IPS-NIHi11 (cell line): ENCODE results near the gene SCGB3A1.

Experiments used
- DNase-seq: peaks from one replicate; pipeline ENCODE4 v3.0.0; 2012; ENCODE audit warnings: mixed read lengths, low spot score

Gene SCGB3A1

DNA sequence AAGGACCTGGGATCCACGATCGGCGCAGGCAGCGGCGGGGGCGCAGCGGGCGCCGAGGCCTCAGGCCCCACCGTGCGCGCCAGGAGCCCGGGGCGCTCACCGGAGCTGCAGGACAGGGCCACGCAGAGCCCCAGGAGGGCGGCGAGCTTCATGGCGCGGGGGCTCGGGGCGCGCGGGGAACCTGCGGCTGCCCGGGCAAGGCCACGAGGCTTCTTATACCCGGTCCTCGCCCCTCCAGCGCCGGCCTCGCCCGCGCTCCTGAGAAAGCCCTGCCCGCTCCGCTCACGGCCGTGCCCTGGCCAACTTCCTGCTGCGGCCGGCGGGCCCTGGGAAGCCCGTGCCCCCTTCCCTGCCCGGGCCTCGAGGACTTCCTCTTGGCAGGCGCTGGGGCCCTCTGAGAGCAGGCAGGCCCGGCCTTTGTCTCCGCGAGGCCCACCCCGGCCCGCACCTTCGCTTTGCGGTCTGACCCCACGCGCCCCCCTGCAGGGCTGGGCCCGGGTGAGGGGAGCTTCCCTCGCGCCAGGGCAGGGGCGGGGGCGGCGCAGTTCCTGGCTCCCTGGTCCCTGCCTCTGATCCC is at the start of gene SCGB3A1:
Gene SCGB3A1 (minus strand): TSS at position 189 of the 577 bp plus-strand sequence. CDS start 37 bp downstream, at position 152.
- DNase-seq = no peak

- DNase-seq = no peak
Observed at GRCh38 chr5:180640611-180640860, 49.2 kb upstream of the SCGB3A1 start.

DNA sequence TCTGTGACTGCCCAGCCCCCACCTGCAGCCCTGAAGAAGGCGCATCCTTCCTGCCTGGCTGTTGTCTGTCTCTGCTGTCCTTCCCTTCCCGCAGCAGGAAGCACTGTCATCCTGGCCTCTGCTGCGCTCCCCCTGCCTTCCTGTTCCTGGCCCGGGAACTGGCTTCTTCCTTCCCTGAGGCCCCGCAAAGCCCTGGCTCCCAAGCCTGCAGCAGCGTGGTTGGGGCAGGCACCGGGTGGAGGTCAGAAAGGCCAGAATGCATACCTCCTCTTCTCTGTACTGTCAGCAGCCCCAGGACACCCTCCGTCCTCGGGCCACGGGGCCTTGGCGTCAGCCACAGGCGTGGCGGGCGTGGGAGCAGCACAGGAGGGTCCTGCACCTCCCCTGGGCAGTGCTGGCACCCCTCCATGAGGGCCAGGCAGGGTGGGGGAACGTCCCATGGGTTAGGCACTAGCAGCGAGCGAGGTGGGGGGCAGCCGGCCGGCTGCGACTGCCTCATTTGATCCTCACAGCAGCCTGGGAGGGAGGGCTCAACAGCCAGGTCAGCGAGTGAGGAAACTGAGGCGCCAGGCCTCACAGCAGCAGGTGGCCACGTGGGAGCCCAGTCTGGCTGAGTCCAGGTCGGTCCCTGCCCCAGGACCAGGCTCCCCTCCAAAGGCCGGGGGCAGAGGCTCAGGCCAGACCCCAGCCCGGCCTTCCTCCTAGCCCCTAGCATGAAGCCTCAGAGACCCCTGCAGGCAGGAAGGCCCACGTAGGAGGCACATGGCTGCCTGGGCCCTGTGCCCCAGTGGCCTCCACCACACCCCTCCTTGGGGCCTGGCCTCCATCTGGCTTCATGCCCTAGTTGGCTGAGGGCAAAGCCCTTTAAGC is 48.7 kb upstream of the SCGB3A1 start:
- DNase-seq = no peak

DNA sequence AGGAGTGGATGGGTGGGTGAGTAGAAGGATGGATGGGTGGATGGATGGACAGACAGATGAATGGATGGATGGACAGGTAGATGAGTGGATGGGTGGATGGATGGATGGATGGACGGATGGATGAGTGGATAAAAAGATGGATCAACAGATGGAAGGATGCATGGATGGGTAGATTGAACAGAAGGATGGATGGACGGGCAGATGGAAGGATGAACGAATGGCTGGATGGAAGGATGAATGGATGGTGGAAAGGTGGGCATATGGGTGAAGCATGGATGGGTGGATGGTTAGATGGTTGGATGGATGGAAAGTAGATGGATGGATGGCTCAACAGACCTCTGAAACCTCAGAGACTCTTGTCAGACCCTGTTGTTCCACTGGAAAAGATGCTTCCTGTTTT is 48.0 kb upstream of the SCGB3A1 start:
- DNase-seq = no peak

GRCh38 chr5:180637962-180638680 is 46.8 kb upstream of the SCGB3A1 start:
- DNase-seq = no peak

- no peak for DNase-seq
Observed at GRCh38 chr5:180636403-180637075, 45.2 kb upstream of the SCGB3A1 start.

DNA sequence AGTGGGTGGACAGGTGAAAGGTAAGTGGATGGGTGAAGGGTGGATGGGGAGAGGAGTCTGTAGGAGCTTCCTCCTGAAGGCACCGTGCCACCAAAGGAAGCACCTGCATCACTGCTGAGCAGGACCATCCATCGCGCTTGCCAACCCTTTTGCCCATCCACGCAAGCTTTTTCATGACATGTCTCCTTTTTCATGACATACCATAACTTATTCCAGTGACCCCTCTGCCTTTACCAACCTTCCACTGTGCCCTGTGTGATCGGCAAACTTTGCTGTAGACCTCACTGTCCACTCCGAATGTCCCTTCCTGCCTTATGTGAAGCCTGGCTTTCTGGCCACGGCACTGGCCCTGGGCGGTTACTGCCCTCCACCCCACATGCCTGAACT is 44.7 kb upstream of the SCGB3A1 start:
- DNase-seq = no peak

GRCh38 chr5:180633283-180634177 is 42.2 kb upstream of the SCGB3A1 start:
- DNase-seq = no peak

- no peak for DNase-seq
Observed at GRCh38 chr5:180632768-180633167, 41.5 kb upstream of the SCGB3A1 start.

GRCh38 chr5:180631549-180632383 is 40.5 kb upstream of the SCGB3A1 start:
- peak; percentile 68 for DNase-seq

- DNase-seq = no peak
Observed at GRCh38 chr5:180630426-180630825, 39.1 kb upstream of the SCGB3A1 start.

DNA sequence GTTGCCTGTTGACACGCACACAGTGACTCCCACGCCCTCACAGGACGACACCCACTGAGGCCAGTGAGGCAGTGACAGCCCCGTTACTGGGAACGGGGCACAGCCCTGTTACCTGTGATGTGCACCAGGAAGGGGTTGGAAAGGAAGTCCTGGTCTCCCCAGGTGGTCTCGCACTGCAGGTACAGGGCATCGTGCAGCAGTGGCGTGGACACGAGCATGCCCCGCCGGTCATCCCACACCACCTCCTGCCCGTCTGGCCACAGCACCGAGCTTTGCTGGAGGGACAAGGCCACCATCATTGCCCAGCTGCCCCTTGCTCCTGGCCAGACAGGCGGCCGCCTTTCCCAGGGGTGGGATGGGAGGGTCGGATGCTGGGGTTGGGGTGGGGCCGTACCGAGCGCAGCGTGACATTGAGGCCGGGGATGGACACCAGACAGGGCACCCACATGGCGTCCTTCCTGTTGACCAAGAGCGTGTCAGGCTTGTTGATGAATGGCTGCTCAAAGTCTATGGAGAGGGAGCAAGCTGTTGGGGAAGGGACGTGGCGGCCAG is 38.6 kb upstream of the SCGB3A1 start:
- DNase-seq = no peak

- DNase-seq = no peak
Observed at GRCh38 chr5:180628827-180629750, 37.8 kb upstream of the SCGB3A1 start.

GRCh38 chr5:180628211-180628610 is 36.9 kb upstream of the SCGB3A1 start:
- no peak for DNase-seq

DNA sequence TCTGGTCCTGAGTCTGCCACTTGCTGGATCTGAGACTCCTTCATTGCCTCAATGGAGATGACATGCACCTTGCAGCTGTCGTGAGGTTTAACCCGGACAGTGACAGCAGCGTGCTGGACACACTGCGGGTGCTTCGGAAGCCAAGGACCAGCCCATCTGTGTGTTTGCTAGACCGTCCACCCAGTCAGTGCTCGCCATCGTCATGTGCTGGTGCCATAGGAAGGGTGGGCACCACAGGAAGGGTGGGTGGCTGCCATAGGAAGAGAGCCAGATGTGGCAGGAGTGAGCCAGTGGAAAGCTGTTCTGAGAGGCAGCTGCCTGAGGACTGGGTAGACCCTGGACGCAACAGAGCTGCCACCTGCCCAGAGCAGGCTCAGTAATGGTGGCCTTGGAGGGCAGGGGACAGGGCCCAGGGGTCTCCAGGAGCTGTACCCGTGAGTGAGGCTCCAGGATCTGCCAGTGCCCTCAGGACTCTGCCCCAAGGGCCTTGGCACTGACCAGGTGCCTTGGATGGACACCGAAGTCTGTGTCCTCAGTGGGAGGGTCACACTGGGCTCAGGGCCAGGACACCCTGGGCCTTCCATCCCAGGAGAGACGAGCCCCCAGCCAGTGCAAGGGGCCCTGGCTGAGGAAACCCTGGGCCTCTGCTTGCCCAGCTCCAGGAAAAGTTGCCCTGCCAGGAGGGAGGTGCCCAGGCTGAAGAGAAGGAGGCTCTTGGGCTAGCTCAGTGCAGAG is 36.3 kb upstream of the SCGB3A1 start:
- no peak for DNase-seq

DNA sequence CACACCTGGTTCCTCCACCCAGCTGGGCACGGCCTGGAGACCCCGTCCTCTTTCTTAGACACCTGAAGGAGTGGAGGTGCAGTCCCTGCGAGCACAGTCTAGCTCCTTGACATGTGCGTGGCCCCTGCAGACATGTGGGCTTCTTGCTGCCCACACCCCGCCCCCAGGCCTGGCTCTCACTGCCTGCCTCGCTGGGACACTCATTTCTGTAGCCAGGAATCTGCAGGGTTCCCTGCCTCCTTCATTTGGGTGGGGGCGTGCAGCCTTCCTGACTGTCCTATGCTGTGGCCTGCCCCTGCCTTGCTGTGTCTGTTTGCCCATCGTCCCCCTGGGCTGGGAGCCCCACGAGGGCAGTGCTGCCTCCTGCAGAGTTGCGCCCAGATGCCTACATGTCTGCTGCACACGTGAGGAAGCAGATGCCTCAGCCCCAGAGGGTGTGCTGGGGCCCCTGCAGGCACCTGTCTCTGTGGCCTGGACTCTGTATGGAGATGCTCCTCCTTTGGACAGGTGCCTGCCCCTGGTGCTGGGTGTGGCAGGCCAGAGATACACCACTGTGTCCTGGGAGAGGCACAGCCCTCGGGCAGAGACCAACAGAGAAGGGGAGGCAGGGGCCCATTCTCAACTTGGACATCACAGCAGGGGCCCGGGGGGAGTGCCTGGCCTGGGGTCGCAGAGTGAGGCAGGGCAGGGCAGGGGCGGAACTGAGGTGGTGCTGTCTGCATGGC is 35.5 kb upstream of the SCGB3A1 start:
- DNase-seq = no peak

GRCh38 chr5:180625791-180626660 is 34.7 kb upstream of the SCGB3A1 start:
- DNase-seq = no peak
